HUES48 (cell line): ENCODE measurements around the gene THBS1.

Experiments used
- H3K27ac ChIP-seq: one replicate; pipeline ENCODE4 v1.7.0; 2013; ENCODE audit warnings: low read depth, low read length, inconsistent platforms
- H3K27me3 ChIP-seq: 2 replicates; pipeline ENCODE4 v1.6.1; 2013; ENCODE audit warnings: mild to moderate bottlenecking, low read length; ENCODE audit not compliant: control insufficient read depth, insufficient read depth
- H3K36me3 ChIP-seq: 2 replicates; pipeline ENCODE4 v1.6.1; 2013; ENCODE audit warnings: low read length; ENCODE audit not compliant: control insufficient read depth, insufficient read depth
- H3K4me1 ChIP-seq: 2 replicates; pipeline ENCODE4 v1.6.1; 2013; ENCODE audit warnings: mild to moderate bottlenecking, low read length; ENCODE audit not compliant: control insufficient read depth, insufficient read depth
- H3K4me3 ChIP-seq: 2 replicates; pipeline ENCODE4 v1.5.1; 2013; ENCODE audit warnings: mild to moderate bottlenecking, low read depth, low read length
- H3K9ac ChIP-seq: 2 replicates; pipeline ENCODE4 v1.6.1; 2013; ENCODE audit warnings: mild to moderate bottlenecking, low read depth, low read length, moderate library complexity
- H3K9me3 ChIP-seq: 2 replicates; pipeline ENCODE4 v1.6.1; 2013; ENCODE audit warnings: low read length; ENCODE audit not compliant: control insufficient read depth, insufficient read depth

THBS1 gene

DNA sequence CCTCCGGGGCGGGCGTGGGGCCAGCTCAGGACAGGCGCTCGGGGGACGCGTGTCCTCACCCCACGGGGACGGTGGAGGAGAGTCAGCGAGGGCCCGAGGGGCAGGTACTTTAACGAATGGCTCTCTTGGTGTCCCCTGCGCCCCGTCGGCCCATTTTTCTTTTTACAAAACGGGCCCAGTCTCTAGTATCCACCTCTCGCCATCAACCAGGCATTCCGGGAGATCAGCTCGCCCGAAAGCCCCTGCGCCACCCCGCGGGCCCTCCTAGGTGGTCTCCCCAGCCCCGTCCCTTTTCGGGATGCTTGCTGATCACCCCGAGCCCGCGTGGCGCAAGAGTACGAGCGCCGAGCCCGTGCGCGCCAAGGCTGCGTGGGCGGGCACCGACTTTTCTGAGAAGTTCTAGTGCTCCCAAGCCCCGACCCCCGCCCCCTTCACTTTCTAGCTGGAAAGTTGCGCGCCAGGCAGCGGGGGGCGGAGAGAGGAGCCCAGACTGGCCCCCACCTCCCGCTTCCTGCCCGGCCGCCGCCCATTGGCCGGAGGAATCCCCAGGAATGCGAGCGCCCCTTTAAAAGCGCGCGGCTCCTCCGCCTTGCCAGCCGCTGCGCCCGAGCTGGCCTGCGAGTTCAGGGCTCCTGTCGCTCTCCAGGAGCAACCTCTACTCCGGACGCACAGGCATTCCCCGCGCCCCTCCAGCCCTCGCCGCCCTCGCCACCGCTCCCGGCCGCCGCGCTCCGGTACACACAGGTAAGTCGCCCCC, at the start of gene THBS1:
Gene THBS1, plus strand, starts transcription at position 595 of the 757 bp plus-strand sequence. CDS start 779 bp downstream, outside the sequence.
- peaks cover 9% of the 10 kb centered on the region; the same call in 1 of the 2 replicates for H3K27me3 ChIP-seq
- peaks cover 39% of the 10 kb centered on the region for H3K36me3 ChIP-seq
- peak within 1 kb of the TSS; percentile 88 for H3K4me3 ChIP-seq
- H3K27ac ChIP-seq, result peak within 1 kb of the TSS; percentile 93
- H3K9ac ChIP-seq, result peak within 1 kb of the TSS; percentile 91
- no peaks in the 10 kb centered on the region for H3K9me3 ChIP-seq
- H3K4me1 ChIP-seq, result peaks cover 28% of the 10 kb centered on the region

DNA sequence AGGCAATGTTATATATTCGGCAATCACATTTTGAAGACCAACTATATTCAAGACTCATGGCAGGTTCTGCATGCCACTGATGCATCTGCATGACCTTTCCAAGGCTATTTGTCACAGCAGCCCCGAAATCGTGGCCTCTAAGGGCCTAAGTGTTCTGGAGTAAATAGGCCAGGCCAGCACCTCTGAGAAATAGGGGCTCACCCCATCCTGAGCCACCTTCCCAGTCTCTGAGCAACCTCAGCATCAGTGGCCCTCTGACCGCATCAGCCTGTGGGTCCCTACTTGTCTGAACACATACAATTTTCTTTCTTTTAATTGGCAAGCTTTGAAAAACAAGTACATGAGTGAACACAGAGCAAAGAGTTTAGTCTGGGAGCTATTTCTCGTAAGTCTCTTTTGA, 45.9 kb upstream of the THBS1 start:
- H3K27ac ChIP-seq, result no peak overlapping the region
- no peaks in the 10 kb centered on the region for H3K9me3 ChIP-seq
- no peak overlapping the region for H3K4me3 ChIP-seq
- peaks cover 9% of the 10 kb centered on the region for H3K4me1 ChIP-seq
- H3K36me3 ChIP-seq, result no peaks in the 10 kb centered on the region
- H3K27me3 ChIP-seq, result no peaks in the 10 kb centered on the region
- no peak overlapping the region for H3K9ac ChIP-seq

DNA sequence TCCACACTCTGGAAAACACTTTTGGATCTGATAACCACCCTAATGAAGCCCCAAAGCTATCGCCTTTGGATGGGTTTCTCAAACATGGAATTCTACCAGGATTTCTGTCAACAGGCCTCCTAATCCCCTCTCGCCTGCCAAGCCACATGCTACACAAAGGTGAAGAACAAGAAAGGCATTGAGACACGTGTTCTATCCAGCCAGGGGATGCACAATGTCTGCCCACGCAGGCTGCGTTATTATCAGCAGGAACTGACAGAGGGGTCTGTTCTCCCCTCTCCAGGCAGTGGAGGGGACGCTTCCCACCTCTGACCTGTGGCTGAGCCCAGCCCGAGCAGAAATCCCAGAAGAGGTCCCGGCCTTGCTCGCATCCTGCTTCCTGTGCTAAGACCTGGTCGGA, 45.4 kb upstream of the THBS1 start:
- Histone ChIP-seq H3K27me3 (no peaks in the 10 kb centered on the region), H3K9ac (no peak overlapping the region), H3K4me1 (peaks cover 9% of the 10 kb centered on the region), H3K4me3 (no peak overlapping the region), H3K36me3 (no peaks in the 10 kb centered on the region), H3K9me3 (no peaks in the 10 kb centered on the region), H3K27ac (no peak overlapping the region)

DNA sequence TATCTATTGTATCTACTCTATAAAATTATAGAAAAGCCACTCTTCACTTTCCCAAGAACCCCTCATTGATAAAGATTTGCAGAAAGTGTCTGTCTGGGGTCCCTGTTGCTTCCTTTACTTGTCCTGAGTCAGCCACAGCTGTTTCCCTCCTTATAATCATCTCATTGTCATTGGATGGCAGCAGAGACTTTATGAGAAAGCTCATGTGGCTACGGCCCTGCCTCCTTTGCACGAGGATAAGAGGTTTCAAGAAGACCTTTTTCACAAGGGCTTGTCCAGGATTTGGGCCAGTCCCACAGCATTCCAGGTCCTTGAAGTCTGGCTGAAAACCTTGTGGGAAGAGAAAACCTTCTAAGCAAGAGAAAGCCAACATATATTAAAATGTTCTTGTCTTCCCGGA, 41.9 kb upstream of the THBS1 start:
- H3K4me1 ChIP-seq, result no peaks in the 10 kb centered on the region
- no peak overlapping the region for H3K4me3 ChIP-seq
- H3K36me3 ChIP-seq, result no peaks in the 10 kb centered on the region
- no peaks in the 10 kb centered on the region for H3K9me3 ChIP-seq
- no peaks in the 10 kb centered on the region for H3K27me3 ChIP-seq
- no peak overlapping the region for H3K27ac ChIP-seq
- H3K9ac ChIP-seq, result no peak overlapping the region

DNA sequence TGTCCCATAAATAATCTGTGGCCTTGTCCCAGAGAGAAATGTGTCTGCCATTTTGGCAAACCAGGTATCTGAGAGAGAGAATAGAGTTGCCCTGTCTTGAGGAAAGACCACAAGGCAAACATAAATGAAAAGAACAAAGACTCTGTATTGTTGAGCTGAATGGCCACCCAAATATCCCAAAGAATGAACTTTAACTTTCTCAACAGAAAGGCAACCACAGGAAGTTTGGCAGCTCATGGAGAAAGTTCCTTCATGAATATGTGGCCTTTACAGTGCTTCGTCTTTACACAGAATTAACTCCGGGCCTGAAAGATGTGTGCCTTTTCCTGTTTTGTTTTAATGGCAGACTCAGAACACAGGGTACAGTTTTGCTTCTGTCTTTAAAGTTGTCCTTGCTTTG, 41.4 kb upstream of the THBS1 start:
- Histone ChIP-seq H3K4me3 (no peak overlapping the region), H3K36me3 (no peaks in the 10 kb centered on the region), H3K9ac (no peak overlapping the region), H3K27me3 (no peaks in the 10 kb centered on the region), H3K9me3 (no peaks in the 10 kb centered on the region), H3K4me1 (no peaks in the 10 kb centered on the region), H3K27ac (no peak overlapping the region)

DNA sequence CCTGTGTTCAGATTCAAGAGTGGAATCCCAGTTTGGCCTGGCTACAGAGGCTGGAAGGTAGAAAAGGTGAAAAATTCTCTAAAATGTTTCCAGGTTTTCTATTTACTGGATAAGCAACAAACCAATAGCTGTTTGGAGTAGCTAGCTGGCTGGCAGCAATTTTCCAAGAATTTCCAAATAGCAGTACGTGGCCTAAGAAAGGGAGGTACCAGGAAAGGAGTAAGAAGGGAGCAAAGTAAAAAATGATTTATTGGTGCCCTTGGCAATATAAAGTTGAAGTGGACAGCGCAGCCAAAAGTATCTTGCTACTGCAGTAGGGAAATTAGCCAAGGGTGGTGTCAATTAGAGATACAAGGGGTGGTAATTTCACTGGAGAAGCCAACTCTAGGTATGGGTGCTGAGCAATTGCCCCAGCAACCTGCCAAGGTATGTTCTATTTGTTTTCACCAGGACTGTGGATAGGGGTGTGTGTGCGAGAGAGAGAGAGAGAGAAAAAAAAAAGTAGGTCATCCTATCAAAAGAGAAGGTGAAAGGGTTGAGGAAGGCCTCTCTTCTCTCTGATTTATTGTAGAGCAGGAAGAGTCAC, 40.8 kb upstream of the THBS1 start:
- Histone ChIP-seq H3K27me3 (no peaks in the 10 kb centered on the region), H3K9me3 (no peaks in the 10 kb centered on the region), H3K9ac (no peak overlapping the region), H3K27ac (no peak overlapping the region), H3K4me3 (no peak overlapping the region), H3K36me3 (no peaks in the 10 kb centered on the region), H3K4me1 (no peaks in the 10 kb centered on the region)

DNA sequence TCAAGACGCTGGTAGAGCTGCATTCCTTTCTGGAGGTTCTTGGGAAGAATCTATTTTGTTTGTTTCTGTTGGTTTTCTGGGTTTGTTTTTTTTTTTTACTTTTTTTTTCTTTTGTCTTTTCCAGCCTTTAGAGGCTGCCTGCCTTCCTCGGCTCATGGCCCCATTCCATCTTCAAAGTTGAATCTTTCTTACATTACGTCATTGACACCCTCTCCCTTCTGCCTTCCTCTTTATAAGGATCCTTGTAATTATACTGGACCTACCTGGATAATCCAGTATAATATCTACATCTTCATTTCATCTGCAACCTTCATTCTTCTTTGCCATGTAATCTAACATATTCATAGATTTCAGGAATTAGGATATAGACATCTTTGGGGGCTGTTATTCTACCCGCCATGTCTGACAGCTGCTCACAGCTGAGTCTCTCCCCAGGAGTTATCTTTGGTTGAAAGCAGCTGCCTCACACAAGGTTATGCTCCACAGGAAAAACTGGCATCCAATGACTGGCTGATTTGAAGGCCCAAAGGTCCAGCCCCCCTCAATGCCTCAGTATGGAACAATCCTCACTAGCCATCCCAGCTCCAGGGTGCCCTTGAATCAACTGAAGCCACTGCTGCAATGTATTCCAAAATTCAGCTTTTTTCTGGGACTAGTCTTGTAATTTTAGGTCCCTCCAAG, 38.4 kb upstream of the THBS1 start:
- no peaks in the 10 kb centered on the region for H3K36me3 ChIP-seq
- H3K9me3 ChIP-seq, result no peaks in the 10 kb centered on the region; the same call in 1 of the 2 replicates
- H3K9ac ChIP-seq, result no peak overlapping the region
- no peak overlapping the region for H3K4me3 ChIP-seq
- H3K27ac ChIP-seq, result no peak overlapping the region
- no peaks in the 10 kb centered on the region for H3K27me3 ChIP-seq
- H3K4me1 ChIP-seq, result no peaks in the 10 kb centered on the region

DNA sequence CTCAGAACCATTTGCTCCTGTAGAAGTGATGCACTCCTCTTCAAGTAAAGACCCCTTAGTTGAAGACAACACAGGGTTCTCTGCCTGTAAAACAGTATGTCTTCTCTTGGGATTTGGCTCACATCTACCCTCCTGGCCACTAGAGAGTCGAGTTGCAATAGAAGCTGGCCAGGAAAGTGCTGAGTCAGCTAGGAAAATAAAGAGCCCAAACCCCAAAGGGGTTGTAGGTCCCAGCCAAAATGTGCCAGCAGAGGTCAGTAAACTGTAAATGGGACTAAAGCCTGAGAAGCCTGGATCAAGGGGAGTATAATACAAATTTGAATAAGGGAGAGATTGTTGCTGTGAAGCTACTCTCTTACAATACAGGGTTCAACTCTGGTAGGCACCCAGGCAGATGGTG, 37.2 kb upstream of the THBS1 start:
- no peak overlapping the region for H3K9ac ChIP-seq
- H3K36me3 ChIP-seq, result no peaks in the 10 kb centered on the region
- H3K4me1 ChIP-seq, result no peaks in the 10 kb centered on the region
- no peak overlapping the region for H3K27ac ChIP-seq
- H3K9me3 ChIP-seq, result no peaks in the 10 kb centered on the region; the same call in 1 of the 2 replicates
- H3K4me3 ChIP-seq, result no peak overlapping the region
- H3K27me3 ChIP-seq, result no peaks in the 10 kb centered on the region

DNA sequence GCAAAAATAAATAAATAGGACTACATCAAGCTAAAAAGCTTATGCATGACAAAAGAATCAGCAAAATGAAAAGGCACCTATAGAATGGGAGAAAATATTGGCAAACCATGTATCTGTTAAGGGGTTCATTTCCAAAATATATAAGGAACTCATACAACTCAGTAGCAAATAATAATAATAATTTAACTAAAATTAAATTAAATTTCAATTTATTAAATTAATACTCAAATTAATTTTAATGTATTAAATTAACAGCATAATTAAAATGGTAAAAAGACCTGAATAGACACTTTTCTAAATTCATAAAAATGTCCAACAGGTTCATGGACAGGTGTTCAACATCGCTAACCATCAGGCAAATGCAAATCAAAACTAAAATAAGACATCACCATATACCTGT, 34.0 kb upstream of the THBS1 start:
- Histone ChIP-seq H3K4me1 (no peaks in the 10 kb centered on the region), H3K4me3 (no peak overlapping the region), H3K9ac (no peak overlapping the region), H3K9me3 (no peaks in the 10 kb centered on the region; the same call in 1 of the 2 replicates), H3K27ac (no peak overlapping the region), H3K27me3 (no peaks in the 10 kb centered on the region), H3K36me3 (no peaks in the 10 kb centered on the region)

DNA sequence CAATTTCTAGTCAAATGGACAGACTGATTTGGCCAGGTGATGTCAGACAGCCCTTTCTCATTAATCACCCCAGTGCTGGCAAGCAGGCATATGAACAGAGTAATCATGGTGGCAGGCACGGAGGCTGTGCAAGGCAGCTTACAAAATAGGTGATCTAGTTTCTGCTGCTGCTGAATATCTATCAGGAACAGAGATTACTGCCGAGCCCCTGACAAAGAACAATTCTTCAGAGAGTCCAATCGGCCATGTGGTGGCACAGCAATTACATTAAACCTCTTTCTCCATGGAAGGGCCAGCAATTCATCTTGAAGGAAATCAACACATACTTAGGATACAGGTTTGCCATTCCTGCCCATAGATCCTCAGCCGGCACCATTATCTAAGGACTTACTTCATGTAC, 32.3 kb upstream of the THBS1 start:
- Histone ChIP-seq H3K27me3 (no peaks in the 10 kb centered on the region), H3K27ac (no peak overlapping the region), H3K9ac (no peak overlapping the region), H3K4me1 (no peaks in the 10 kb centered on the region), H3K36me3 (no peaks in the 10 kb centered on the region), H3K9me3 (no peaks in the 10 kb centered on the region; the same call in 1 of the 2 replicates), H3K4me3 (no peak overlapping the region)

DNA sequence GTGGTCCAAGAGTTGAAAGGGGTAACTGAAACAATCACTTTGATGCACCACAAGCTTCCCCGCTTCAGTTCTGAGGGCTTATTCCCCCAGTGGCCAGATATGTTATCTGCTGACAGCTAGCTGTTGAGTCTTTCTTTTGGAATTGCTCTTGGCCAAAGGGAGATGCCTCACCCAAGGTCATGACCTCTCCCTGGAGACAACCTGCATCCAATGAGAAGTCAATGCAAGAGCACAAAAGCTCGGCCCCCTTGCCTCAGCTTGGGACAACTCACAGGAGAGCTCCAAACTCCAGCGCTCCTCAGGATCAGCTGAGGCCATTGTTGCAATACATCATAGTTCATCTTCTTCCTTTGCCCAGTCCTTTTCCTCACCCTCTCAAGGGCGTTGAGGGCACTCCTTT, 31.0 kb upstream of the THBS1 start:
- H3K36me3 ChIP-seq, result no peaks in the 10 kb centered on the region
- H3K4me3 ChIP-seq, result no peak overlapping the region
- peaks cover 6% of the 10 kb centered on the region; the same call in 1 of the 2 replicates for H3K4me1 ChIP-seq
- no peaks in the 10 kb centered on the region for H3K27me3 ChIP-seq
- H3K9me3 ChIP-seq, result no peaks in the 10 kb centered on the region; the same call in 1 of the 2 replicates
- no peak overlapping the region for H3K27ac ChIP-seq
- no peak overlapping the region for H3K9ac ChIP-seq
